Colonic mucosa (tissue), 4 donors: ENCODE results near the gene FBXO27. TPM values are rescaled to one million over a fixed set of nuclear protein-coding genes. Genes with fewer than 3 reads are reported as not detected.

ENCODE experiments used
- DNase-seq: peaks from one replicate; pipeline ENCODE4 v3.0.0-alpha.2; 2020
- H3K27ac ChIP-seq: fragments of 200-600 bp; one replicate; pipeline ENCODE4 v1.8.0; 2021
- H3K27me3 ChIP-seq: fragments of 200-600 bp; one replicate; pipeline ENCODE4 v1.8.0; 2021
- H3K36me3 ChIP-seq: fragments of 200-600 bp; one replicate; pipeline ENCODE4 v1.8.0; 2021
- H3K4me1 ChIP-seq: fragments of 200-600 bp; one replicate; pipeline ENCODE4 v1.8.0; 2021; ENCODE audit warnings: mild to moderate bottlenecking
- H3K4me3 ChIP-seq: fragments of 200-600 bp; one replicate; pipeline ENCODE4 v1.8.0; 2021
- H3K9ac ChIP-seq, 2 donors: one replicate each; pipeline ENCODE4 v1.7.0; 2013; ENCODE audit warnings: control low read depth in 2 of 2, low read depth in 2 of 2, low read length in 2 of 2
- H3K9me3 ChIP-seq: fragments of 200-600 bp; one replicate; pipeline ENCODE4 v1.8.0; 2021
- intact Hi-C: fragments of 100-400 bp; cut with DNase I; formaldehyde crosslinking; loops from one replicate; pipeline ENCODE4 v1.14.1; 2022
- total RNA-seq, 2 donors: library from RNA; stranded (reverse); fragmentation: NEBNext Ultra II Directional in 1 of 2; extraction: Animal tissue kit (Norgen Biotek cat#: 25700) in 1 of 2; gene quantifications; one replicate each; pipeline ENCODE4 v1.2.1, GENCODE V29; 2021
- TF ChIP-seq, protein P1 (sequence below): fragments of 200-600 bp; IDR thresholded peaks from one replicate; pipeline ENCODE4 v1.8.0; 2022; ENCODE audit warnings: antibody characterized with exemption, mild to moderate bottlenecking
- donor health status: healthy.
- donor health status: DM: no; HTN: no; CAD: no.
- donor health status: DM: no; HTN: no; CAD: no.

Gene FBXO27
- total RNA-seq, 2 donors from 2014 or later: 1.1 to 2.4 TPM

DNA sequence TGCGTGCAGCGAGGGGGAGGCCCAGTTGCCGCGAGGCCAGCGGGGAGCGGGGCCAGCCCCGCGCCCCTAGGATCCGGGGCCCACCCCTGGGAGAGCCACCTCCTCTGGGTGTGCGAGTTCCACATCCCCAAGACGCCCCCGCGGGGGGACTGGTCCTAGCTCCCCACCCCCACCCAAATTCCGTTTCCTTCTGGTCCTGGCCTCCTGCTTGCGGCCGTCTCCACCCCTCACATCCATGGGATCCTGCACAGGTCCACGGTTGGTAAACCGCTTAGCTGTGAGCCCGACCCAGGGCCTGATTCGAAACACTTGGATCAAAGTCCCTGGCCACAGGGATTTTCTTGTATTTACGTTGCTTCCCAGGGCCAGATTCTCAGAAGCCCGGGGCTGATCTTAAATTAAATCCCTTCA lies 56.5 kb downstream of the FBXO27 start:
- DNase-seq: peak; percentile 17
- no peaks in the 10 kb centered on the region for H3K36me3 ChIP-seq
- H3K4me3 ChIP-seq: peak overlapping the region; percentile 36
- H3K27ac ChIP-seq: peak overlapping the region; percentile 77
- H3K9me3 ChIP-seq: no peaks in the 10 kb centered on the region
- peaks cover 19% of the 10 kb centered on the region for H3K27me3 ChIP-seq
- intact Hi-C loops: no loop called here
- H3K9ac ChIP-seq: peak overlapping the region; percentile 54 to 60
- TF ChIP-seq, protein P1, sequence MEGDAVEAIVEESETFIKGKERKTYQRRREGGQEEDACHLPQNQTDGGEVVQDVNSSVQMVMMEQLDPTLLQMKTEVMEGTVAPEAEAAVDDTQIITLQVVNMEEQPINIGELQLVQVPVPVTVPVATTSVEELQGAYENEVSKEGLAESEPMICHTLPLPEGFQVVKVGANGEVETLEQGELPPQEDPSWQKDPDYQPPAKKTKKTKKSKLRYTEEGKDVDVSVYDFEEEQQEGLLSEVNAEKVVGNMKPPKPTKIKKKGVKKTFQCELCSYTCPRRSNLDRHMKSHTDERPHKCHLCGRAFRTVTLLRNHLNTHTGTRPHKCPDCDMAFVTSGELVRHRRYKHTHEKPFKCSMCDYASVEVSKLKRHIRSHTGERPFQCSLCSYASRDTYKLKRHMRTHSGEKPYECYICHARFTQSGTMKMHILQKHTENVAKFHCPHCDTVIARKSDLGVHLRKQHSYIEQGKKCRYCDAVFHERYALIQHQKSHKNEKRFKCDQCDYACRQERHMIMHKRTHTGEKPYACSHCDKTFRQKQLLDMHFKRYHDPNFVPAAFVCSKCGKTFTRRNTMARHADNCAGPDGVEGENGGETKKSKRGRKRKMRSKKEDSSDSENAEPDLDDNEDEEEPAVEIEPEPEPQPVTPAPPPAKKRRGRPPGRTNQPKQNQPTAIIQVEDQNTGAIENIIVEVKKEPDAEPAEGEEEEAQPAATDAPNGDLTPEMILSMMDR: no peak
- H3K4me1 ChIP-seq: no peaks in the 10 kb centered on the region

GRCh38 chr19:38975214-38975860 lies 57.0 kb downstream of the FBXO27 start, which contains the start of gene FBXO17:
FBXO17 (minus strand) TSS chr19:38975742; CDS start chr19:38950319, 25,423 bp downstream.
- intact Hi-C loops: no loop called here
- H3K27ac ChIP-seq: peak within 1 kb of the TSS; percentile 77
- H3K4me3 ChIP-seq: peak within 1 kb of the TSS; percentile 36
- TF ChIP-seq, protein P1: no peak
- H3K27me3 ChIP-seq: peaks cover 19% of the 10 kb centered on the region
- H3K9me3 ChIP-seq: no peaks in the 10 kb centered on the region
- no peaks in the 10 kb centered on the region for H3K36me3 ChIP-seq
- H3K4me1 ChIP-seq: no peaks in the 10 kb centered on the region
- peak within 1 kb of the TSS; percentile 54 to 60 for H3K9ac ChIP-seq
- DNase-seq: peak; percentile 29

DNA sequence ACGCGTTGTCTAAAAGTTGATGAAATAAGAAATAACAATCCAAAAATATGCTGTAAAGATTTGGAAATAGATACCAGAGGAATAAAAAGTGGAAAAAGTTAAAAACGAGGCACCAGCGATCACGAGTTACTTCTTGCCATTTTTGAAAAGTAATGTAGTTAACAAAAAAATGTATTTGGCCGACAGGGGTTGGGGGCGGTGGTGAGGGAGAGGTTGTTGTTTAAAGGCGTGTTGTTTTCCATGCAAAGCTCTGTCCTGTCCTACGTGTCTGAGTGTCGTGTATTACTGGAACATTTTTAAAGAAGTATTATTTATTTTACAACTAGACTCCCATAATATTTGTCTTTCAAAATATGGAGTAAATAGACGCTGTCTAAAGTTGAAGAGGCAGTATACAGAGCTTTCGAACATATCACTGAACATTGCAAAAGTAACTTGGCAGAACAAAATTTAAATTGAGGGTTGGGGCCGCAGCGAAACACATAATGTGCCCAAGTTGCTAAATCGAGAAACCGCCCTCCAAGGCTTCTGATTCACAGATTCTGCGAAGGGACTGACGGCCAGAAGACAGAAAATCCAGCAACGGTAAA lies 57.6 kb downstream of the FBXO27 start:
- peak overlapping the region; percentile 36 for H3K4me3 ChIP-seq
- H3K27ac ChIP-seq: peak overlapping the region; percentile 77
- H3K9me3 ChIP-seq: no peaks in the 10 kb centered on the region
- TF ChIP-seq, protein P1: no peak
- no peak for DNase-seq
- H3K27me3 ChIP-seq: peaks cover 19% of the 10 kb centered on the region
- H3K36me3 ChIP-seq: no peaks in the 10 kb centered on the region
- peak overlapping the region in 1 of 2 donors; percentile 40 for H3K9ac ChIP-seq
- intact Hi-C loops: no loop called here
- H3K4me1 ChIP-seq: no peaks in the 10 kb centered on the region

Other genes with a start within 250 kb of the FBXO27 start
- gene LGALS7B, start 243.3 kb downstream of the FBXO27 start, total RNA-seq: not detected
- gene LGALS4, start 219.6 kb downstream of the FBXO27 start, total RNA-seq: 1,000 to 10,000 TPM; 6,357 to 8,309 TPM
- gene ECH1, start 200.8 kb downstream of the FBXO27 start, total RNA-seq: 100 to 1,000 TPM; 264 to 335 TPM
- gene HNRNPL, start 182.6 kb downstream of the FBXO27 start, total RNA-seq: 100 to 1,000 TPM; 305 to 418 TPM
- gene RINL, start 154.3 kb downstream of the FBXO27 start, total RNA-seq: 1 to 10 TPM; 3.6 to 5.1 TPM
- 10 to 100 TPM; 28.0 to 32.9 TPM for gene SIRT2, start 132.9 kb downstream of the FBXO27 start, total RNA-seq
- 10 to 100 TPM; 40.7 to 52.4 TPM for gene NFKBIB, start 132.6 kb downstream of the FBXO27 start, total RNA-seq
- gene CCER2, start 120.4 kb downstream of the FBXO27 start, total RNA-seq: not detected
- 10 to 100 TPM; 27.2 to 37.2 TPM for gene SARS2, start 101.8 kb downstream of the FBXO27 start, total RNA-seq
- 100 to 1,000 TPM in 1 of 2 donors, 10 to 100 TPM in 1; 38.0 to 107 TPM for gene MRPS12, start 101.6 kb downstream of the FBXO27 start, total RNA-seq
- gene FBXO17, start 56.8 kb downstream of the FBXO27 start, total RNA-seq: 1 to 10 TPM; 1.7 to 1.9 TPM
- not detected for gene ACP7, start 51.8 kb upstream of the FBXO27 start, total RNA-seq
- gene PAK4, start 93.2 kb upstream of the FBXO27 start, total RNA-seq: 100 to 1,000 TPM in 1 of 2 donors, 10 to 100 TPM in 1; 85.5 to 127 TPM
- not detected for gene NCCRP1, start 164.4 kb upstream of the FBXO27 start, total RNA-seq
- 1 to 10 TPM in 1 of 2 donors, not detected in 1; 2.1 TPM for gene SYCN, start 171.7 kb upstream of the FBXO27 start, total RNA-seq
- gene IFNL3, start 212.5 kb upstream of the FBXO27 start, total RNA-seq: not detected
- gene IFNL4, start 216.3 kb upstream of the FBXO27 start, total RNA-seq: not detected
- not detected for gene IFNL2, start 235.8 kb upstream of the FBXO27 start, total RNA-seq